NCI-H187 (cell line): ENCODE results near the gene OR52A5.
"Not testable (repeated sequence)": the region's sequence is repeated elsewhere in the genome, so short reads cannot be mapped to it uniquely, and the experiment has no call there.

Source experiments
- DNase-seq, 2 experiments: peaks; one replicate each; lab custom pipeline; 2025; lab: John Stamatoyannopoulos, UW

OR52A5 gene

GRCh38 chr11:5137996-5138395 is at the start of gene OR52A5:
OR52A5 (minus strand) TSS chr11:5138356; CDS start chr11:5132642, 5,714 bp downstream.
- no peak for DNase-seq

DNA sequence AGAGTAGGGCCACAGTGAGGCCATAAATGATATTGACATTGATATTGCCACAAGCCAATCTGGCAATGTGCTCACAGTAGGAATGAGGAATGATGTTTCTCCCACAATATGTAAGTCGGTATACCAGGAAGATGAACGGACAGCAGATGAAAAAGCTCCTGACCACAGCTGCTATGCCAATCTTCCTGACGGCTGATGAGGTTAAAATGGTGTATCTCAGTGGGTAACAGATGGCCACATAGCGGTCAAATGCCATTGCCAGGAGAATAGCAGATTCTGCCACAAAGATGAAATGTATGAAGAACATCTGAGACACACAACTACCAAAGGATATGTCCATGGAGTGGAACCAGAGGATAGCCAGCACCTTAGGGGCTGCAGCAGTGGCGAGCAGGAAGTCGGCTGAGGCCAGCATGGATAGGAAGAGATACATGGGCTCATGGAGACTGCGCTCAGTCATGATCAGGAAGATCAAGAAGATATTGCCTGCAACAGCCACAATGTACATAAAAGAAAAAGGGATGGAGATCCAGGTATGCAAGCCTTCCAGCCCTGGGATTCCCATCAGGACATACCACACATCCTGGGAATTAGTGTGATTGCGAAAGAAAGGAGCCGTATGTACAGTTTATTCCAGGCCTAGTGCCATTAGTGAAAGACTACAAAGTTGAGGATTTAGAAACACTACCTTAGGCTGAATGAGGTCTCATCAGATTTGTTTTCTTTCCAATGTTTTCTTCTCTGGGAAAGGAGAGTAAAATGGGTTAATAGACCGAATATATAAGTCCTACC is 40.1 kb upstream of the OR52A5 start:
- no peak for DNase-seq

GRCh38 chr11:5174934-5175333 is 36.8 kb upstream of the OR52A5 start:
- DNase-seq, result no peak

GRCh38 chr11:5171856-5172255 is 33.7 kb upstream of the OR52A5 start:
- no peak for DNase-seq

GRCh38 chr11:5165898-5166297 is 27.7 kb upstream of the OR52A5 start:
- DNase-seq, result not testable (repeated sequence)

- DNase-seq, result not testable (repeated sequence)
Measured at GRCh38 chr11:5164807-5165206, 26.7 kb upstream of the OR52A5 start.

- not testable (repeated sequence) for DNase-seq
Measured at GRCh38 chr11:5161045-5161444, 22.9 kb upstream of the OR52A5 start.

- not testable (repeated sequence) for DNase-seq
Measured at GRCh38 chr11:5160217-5160616, 22.1 kb upstream of the OR52A5 start.

GRCh38 chr11:5159806-5160205 is 21.6 kb upstream of the OR52A5 start:
- DNase-seq, result no peak

DNA sequence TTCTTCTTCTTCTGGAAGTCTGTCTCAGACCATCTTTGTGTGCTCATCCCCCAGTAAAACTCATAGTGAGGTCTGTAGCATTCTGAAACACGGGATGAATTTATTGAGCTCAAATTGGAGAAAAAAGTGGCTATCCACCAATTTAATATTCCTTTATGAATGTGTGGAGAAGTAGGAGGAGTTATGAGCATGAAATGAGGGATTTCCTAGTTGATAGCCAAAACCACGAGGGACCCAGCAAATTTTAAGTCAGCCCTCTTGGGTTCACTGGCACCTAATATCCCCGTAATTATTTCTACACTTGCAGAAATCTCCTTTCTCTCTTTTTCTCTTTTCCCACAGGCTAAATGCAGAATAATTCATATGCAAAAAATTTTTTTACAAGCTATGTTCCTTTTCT is 16.5 kb upstream of the OR52A5 start, which contains the start of gene OR52A1:
OR52A1 (minus strand) TSS at position 101 of the 400 bp plus-strand sequence. CDS start 2,388 bp downstream, outside the sequence.
- DNase-seq, result no peak

GRCh38 chr11:5153574-5154431 is 15.6 kb upstream of the OR52A5 start:
- no peak for DNase-seq

DNA sequence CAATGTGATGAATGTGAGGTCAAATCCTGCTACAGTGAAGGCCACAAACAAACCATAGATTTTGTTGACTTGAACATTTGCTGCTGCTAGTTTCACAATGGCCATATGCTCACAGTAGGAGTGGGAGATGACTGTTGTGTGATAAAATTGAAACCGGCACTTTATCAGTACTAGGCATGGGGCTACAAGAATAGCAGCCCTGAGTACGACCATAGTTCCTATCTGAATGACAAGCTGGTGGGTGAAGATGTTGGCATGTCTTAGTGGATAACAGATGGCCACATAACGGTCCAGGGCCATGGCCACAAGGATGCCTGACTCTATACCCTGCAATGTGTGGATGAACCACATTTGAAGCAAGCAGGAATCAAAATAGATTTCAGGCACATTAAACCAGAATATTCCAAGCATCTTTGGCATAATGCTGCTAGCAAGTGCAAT is 13.6 kb upstream of the OR52A5 start:
- no peak for DNase-seq

DNA sequence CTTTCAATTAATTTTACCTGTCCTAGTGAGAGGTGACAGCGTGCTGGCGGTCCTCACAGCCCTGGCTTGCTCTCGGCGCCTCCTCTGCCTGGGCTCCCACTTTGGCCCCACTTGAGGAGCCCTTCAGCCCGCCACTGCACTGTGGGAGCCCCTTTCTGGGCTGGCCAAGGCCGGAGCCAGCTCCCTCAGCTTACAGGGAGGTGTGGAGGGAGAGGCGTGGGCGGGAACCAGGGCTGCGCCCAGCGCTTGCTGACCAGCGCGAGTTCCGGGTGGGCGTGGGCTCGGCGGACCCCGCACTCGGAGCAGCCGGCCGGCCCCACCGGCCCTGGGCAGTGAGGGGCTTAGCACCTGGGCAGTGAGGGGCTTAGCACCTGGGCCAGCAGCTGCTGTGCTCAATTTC is 6.0 kb upstream of the OR52A5 start:
- not testable (repeated sequence) for DNase-seq

DNA sequence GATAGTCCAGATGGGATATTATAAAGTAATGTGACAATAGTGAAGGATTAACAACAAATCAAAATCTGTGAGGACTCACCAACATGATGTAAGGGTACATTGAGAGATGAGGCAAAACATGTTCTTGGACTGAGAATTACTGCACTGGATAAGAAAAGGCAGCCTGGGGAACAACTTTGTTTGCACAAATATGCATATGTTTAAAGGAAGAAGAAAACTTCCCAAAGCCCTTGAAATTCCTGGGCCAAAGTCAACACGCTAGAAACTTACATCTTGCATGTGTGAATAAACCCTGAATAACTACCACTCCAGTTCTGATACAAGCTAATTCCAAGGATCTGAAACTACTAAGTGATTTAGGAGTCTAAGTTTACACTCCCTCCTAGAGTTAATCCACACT is 1.1 kb downstream of the OR52A5 start:
- no peak for DNase-seq

DNA sequence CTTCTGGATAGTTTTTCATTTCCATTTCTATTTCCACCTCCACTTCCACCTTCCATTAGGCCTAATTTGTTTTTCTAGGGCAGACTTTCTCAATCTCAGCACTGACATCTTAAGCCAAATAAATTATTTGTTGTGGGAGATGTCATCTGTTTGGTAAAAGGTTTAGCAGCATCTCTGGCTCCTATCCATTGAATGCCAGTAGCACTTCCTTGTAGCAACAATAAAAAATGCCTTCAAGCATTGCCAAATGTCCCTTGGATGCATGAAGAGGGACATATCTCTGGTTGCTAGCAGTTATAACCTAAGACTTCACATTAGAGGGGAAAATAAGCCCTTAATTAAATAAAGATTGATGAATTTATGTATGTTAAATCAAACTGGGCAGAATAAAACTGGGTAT is 1.9 kb downstream of the OR52A5 start:
- no peak for DNase-seq

GRCh38 chr11:5131584-5132335 is 6.4 kb downstream of the OR52A5 start:
- DNase-seq, result no peak

- DNase-seq, result no peak
Measured at GRCh38 chr11:5129457-5129877, 8.7 kb downstream of the OR52A5 start.

DNA sequence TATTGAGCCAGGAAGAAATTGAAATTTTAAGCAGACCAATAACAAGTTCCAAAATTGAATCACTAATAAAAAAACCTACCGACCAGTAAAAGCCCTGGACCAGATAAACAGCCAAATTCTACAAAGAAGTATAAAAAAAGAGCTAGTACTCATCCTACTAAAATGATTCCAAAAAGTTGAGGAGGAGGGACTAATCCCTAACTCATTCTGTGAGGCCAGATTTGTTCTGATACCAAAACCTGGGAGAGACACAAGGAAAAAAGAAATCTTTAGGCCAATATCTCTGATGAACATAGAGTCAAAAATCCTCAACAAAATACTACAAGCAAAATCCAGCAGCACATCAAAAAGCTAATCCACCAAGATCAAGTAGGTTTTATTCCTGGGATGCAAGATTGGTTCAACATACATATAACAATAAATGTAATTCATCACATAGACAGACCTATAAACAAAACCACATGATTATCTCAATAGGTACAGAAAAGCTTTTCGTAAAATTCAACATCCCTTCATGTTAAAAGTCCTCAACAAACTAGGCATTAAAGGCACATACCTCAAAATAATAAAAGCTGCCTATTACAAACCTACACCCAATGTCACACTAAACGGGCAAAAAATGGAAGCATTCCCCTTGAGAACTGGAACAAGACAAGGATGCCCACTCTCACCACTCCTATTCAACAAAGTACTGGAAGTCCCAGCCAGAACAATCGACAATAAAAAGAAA is 13.1 kb downstream of the OR52A5 start:
- DNase-seq, result no peak

DNA sequence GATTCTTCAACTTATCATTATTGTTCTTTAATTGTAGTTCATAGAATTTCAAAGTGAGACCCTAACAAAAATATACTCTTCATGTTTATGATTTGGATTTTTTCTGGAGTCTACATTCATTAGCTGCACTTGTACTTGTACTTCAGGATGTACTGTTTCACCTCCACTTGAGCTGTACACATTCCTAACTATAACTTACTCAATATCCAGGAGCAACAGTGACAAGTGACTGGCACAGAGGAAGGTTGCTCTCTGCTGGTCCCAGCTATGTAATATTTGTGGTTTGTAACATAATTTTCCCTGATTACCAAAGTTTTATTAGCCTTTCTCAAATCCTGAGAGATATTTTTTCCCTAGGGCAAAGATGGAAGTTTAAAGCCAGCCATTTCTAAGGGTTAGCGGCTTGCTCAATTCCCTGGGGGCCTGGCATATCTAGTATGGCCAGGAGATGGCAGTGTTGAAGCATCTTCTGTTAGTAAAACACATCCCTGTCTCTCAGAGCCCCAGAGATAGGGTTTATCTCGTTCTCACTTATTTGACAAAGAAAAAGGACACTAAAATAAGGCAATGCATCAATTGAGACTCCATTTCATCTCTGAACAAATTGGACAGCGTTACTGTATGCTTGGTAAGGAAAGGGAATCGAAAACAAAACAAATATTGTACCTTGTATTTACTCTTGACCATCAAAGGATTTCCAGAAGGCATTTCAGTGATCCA is 14.2 kb downstream of the OR52A5 start:
- DNase-seq, result peak in 1 of 2 experiments; percentile 42

DNA sequence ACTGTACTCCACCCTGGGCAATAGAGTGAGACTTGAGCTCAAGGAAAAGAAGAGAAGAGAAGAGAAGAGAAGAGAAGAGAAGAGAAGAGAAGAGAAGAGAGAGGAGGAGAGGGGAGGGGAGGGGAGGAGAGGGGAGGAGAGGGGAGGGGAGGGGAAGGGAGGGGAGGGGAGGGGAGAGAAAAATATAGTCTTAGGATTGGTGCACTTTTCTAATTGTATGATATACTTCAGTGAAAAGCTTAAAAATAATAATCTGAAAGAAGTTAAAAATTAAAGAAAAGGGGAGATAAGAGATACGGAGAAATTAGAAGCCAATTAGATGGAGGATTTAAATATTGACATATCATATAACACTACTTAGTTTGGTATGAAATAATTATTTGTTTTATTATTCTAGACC is 19.3 kb downstream of the OR52A5 start:
- DNase-seq, result no peak

DNA sequence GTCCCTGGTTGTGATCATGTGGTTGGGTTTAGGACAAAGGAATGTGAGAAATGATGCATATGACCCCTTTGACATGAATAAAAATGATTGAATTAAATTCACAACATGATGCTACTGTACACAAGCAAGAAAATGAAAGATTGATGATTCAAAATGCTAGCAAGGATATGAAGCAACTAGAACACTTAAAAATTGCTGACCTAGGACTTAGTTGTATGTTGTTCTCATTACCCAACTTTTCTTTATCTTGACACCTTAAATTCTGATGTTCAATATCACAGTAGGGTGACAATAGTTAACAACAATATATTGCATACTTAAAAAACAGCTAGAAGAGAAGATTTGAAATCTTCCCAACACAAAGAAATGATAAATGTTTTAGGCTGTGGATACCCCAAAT is 20.6 kb downstream of the OR52A5 start:
- DNase-seq, result no peak
